OCI-LY3 (cell line): ENCODE results near the gene LHX4.

Source experiments
- CTCF ChIP-seq: fragments of 200-600, 300-600 bp; sonication (generic); IDR thresholded peaks from 2 replicates; pipeline ENCODE4 v1.5.1; 2014; ENCODE audit warnings: antibody characterized with exemption, low read length, low read depth
- EZH2phosphoT487 ChIP-seq: fragments of 200-600 bp; shearing (Covaris generic); IDR thresholded peaks from 2 replicates; pipeline ENCODE4 v1.6.1; 2018; ENCODE audit warnings: antibody characterized with exemption, mixed run types, low read depth

GRCh38 chr1:180260541-180260940, 30.5 kb downstream of the LHX4 start:
- no peak for TF ChIP-seq EZH2phosphoT487
- no peak for TF ChIP-seq CTCF
